Activated gamma-delta T cell treated with anti-CD3 and anti-CD28 coated beads, Interleukin-2, amount 50 U/mL, for 16 hours (primary cell): ENCODE results near the gene NUP214.

Experiments used
- DNase-seq: peaks from one replicate; pipeline ENCODE4 v3.0.0-alpha.2; 2020; ENCODE audit warnings: low read depth

Gene NUP214

GRCh38 chr9:131125288-131126058, at the start of gene NUP214:
Gene NUP214 (plus strand): TSS chr9:131125586. CDS start chr9:131125705, 119 bp downstream.
- DNase-seq, result peak; percentile 99

- DNase-seq, result no peak
Measured at GRCh38 chr9:131076347-131077195, 48.8 kb upstream of the NUP214 start.

- no peak for DNase-seq
Measured at GRCh38 chr9:131078427-131079366, 46.7 kb upstream of the NUP214 start.

- no peak for DNase-seq
Measured at GRCh38 chr9:131080589-131080988, 44.8 kb upstream of the NUP214 start.

- no peak for DNase-seq
Measured at GRCh38 chr9:131081868-131082267, 43.5 kb upstream of the NUP214 start.

GRCh38 chr9:131082774-131083512, 42.4 kb upstream of the NUP214 start:
- DNase-seq, result no peak

- no peak for DNase-seq
Measured at GRCh38 chr9:131084661-131085369, 40.6 kb upstream of the NUP214 start.

GRCh38 chr9:131085370-131086122, 39.8 kb upstream of the NUP214 start:
- no peak for DNase-seq

- no peak for DNase-seq
Measured at GRCh38 chr9:131087354-131087893, 38.0 kb upstream of the NUP214 start.

- no peak for DNase-seq
Measured at GRCh38 chr9:131090025-131090787, 35.2 kb upstream of the NUP214 start.

- DNase-seq, result no peak
Measured at GRCh38 chr9:131091352-131091992, 33.9 kb upstream of the NUP214 start.

GRCh38 chr9:131092030-131092429, 33.4 kb upstream of the NUP214 start:
- DNase-seq, result no peak

GRCh38 chr9:131092548-131093440, 32.6 kb upstream of the NUP214 start:
- DNase-seq, result no peak

- DNase-seq, result no peak
Measured at GRCh38 chr9:131094015-131094414, 31.4 kb upstream of the NUP214 start.

- DNase-seq, result no peak
Measured at GRCh38 chr9:131094622-131095021, 30.8 kb upstream of the NUP214 start.

GRCh38 chr9:131095666-131096268, 29.6 kb upstream of the NUP214 start:
- DNase-seq, result no peak
